WTC11 (cell line): ENCODE results near the gene ABCB1. TPM values are rescaled to one million over a fixed set of nuclear protein-coding genes. Genes with fewer than 3 reads are reported as not detected.

ENCODE experiments used
- ATAC-seq: fragments of 200-7000 bp; cut with Tn5 transposase; 2 replicates; pipeline ENCODE4 v1.10.0; 2021; ENCODE audit warnings: mild to moderate bottlenecking, moderate library complexity
- CTCF ChIA-PET: fragments of 300-600 bp; sonication (Branson Sonifier 250); formaldehyde crosslinking; loops from one replicate; lab custom pipeline; 2021; ENCODE audit warnings: antibody characterized with exemption; lab: Charles Lee
- POLR2A ChIA-PET: fragments of 350-600 bp; sonication (Branson Sonifier 250); formaldehyde crosslinking; loops from one replicate; lab custom pipeline; 2021; ENCODE audit warnings: antibody characterized with exemption; lab: Charles Lee
- DNase-seq: peaks from one replicate; pipeline ENCODE4 v3.0.0; 2021; ENCODE audit warnings: low spot score
- H3K27ac Mint-ChIP-seq: 2 replicates; pipeline ENCODE4 v1.8.0; 2021; ENCODE audit warnings: mixed read lengths
- H3K27me3 Mint-ChIP-seq: 2 replicates; pipeline ENCODE4 v1.8.0; 2021; ENCODE audit warnings: low read depth, mild to moderate bottlenecking, moderate library complexity, mixed read lengths
- H3K36me3 Mint-ChIP-seq: 2 replicates; pipeline ENCODE4 v1.8.0; 2021; ENCODE audit warnings: mixed read lengths
- H3K4me1 Mint-ChIP-seq: 2 replicates; pipeline ENCODE4 v1.8.0; 2022; ENCODE audit warnings: mixed read lengths
- H3K4me3 Mint-ChIP-seq: 2 replicates; pipeline ENCODE4 v1.8.0; 2021; ENCODE audit warnings: mild to moderate bottlenecking, moderate library complexity, mixed read lengths
- H3K9me3 Mint-ChIP-seq: 2 replicates; pipeline ENCODE4 v1.8.0; 2021; ENCODE audit warnings: mixed read lengths
- ATF6 ChIP-seq: sonication (generic); formaldehyde crosslinking; IDR thresholded peaks from 2 replicates; pipeline ENCODE4 v1.8.1; 2023; ENCODE audit warnings: mild to moderate bottlenecking, missing genetic modification reagents
- FOXK1 ChIP-seq: sonication (generic); formaldehyde crosslinking; IDR thresholded peaks from 2 replicates; pipeline ENCODE4 v1.8.0; 2022; ENCODE audit warnings: mild to moderate bottlenecking, moderate library complexity, missing genetic modification reagents
- FOXP1 ChIP-seq: sonication (generic); formaldehyde crosslinking; IDR thresholded peaks from 2 replicates; pipeline ENCODE4 v1.8.0; 2022; ENCODE audit warnings: missing genetic modification reagents, mild to moderate bottlenecking, moderate library complexity, borderline replicate concordance
- GTF2I ChIP-seq: fragments of 250-450 bp; sonication (Bioruptor Pico); conservative IDR thresholded peaks from 2 replicates; pipeline ENCODE4 v1.4.0; 2021; ENCODE audit warnings: mild to moderate bottlenecking
- NFATC4 ChIP-seq: fragments of 250-450 bp; sonication (Bioruptor Pico); IDR thresholded peaks from 2 replicates; pipeline ENCODE4 v1.9.0; 2021; ENCODE audit warnings: mild to moderate bottlenecking
- NFE2L1 ChIP-seq: sonication (generic); formaldehyde crosslinking; IDR thresholded peaks from 2 replicates; pipeline ENCODE4 v1.8.1; 2023; ENCODE audit warnings: missing genetic modification reagents
- PRRX2 ChIP-seq: fragments of 250-450 bp; sonication (Bioruptor Pico); IDR thresholded peaks from 2 replicates; pipeline ENCODE4 v1.8.0; 2021; ENCODE audit warnings: mild to moderate bottlenecking
- SMAD4 ChIP-seq: sonication (generic); formaldehyde crosslinking; IDR thresholded peaks from 2 replicates; pipeline ENCODE4 v1.8.0; 2022; ENCODE audit warnings: mild to moderate bottlenecking, missing genetic modification reagents
- SOX15 ChIP-seq: fragments of 250-450 bp; sonication (Bioruptor Pico); IDR thresholded peaks from 2 replicates; pipeline ENCODE4 v1.9.0; 2021; ENCODE audit warnings: mild to moderate bottlenecking
- SP1 ChIP-seq: sonication (generic); formaldehyde crosslinking; conservative IDR thresholded peaks from 2 replicates; pipeline ENCODE4 v1.8.1; 2022; ENCODE audit warnings: missing genetic modification reagents
- ZNF121 ChIP-seq: sonication (generic); formaldehyde crosslinking; IDR thresholded peaks from 2 replicates; pipeline ENCODE4 v1.8.0; 2023; ENCODE audit warnings: missing genetic modification reagents
- ZNF219 ChIP-seq: sonication (generic); formaldehyde crosslinking; IDR thresholded peaks from 2 replicates; pipeline ENCODE4 v1.8.0; 2023; ENCODE audit warnings: missing genetic modification reagents, mild to moderate bottlenecking, borderline replicate concordance
- ZNF232 ChIP-seq: sonication (generic); formaldehyde crosslinking; IDR thresholded peaks from 2 replicates; pipeline ENCODE4 v1.8.0; 2022; ENCODE audit warnings: mild to moderate bottlenecking, missing genetic modification reagents
- ZNF263 ChIP-seq: sonication (generic); formaldehyde crosslinking; IDR thresholded peaks from 2 replicates; pipeline ENCODE4 v1.8.1; 2022; ENCODE audit warnings: low read depth, mild to moderate bottlenecking, moderate library complexity, missing genetic modification reagents
- ZNF396 ChIP-seq: fragments of 250-450 bp; sonication (Bioruptor Pico); IDR thresholded peaks from 2 replicates; pipeline ENCODE4 v1.8.0; 2021; ENCODE audit warnings: mild to moderate bottlenecking, moderate library complexity, borderline replicate concordance
- total RNA-seq: library from RNA; stranded (reverse); gene quantifications from 3 replicates; pipeline ENCODE4 v1.2.3, GENCODE V29; 2021
- TF ChIP-seq, protein P1 (sequence below): sonication (generic); formaldehyde crosslinking; IDR thresholded peaks from 2 replicates; pipeline ENCODE4 v1.8.1; 2023; ENCODE audit warnings: mild to moderate bottlenecking, moderate library complexity, missing genetic modification reagents
- TF ChIP-seq, protein P2 (sequence below): sonication (generic); formaldehyde crosslinking; conservative IDR thresholded peaks from 2 replicates; pipeline ENCODE4 v1.8.1; 2023; ENCODE audit warnings: mild to moderate bottlenecking, low read depth, missing genetic modification reagents, moderate library complexity
- TF ChIP-seq, protein P3 (sequence below): sonication (generic); formaldehyde crosslinking; IDR thresholded peaks from 2 replicates; pipeline ENCODE4 v1.8.1; 2023; ENCODE audit warnings: mild to moderate bottlenecking, missing genetic modification reagents, borderline replicate concordance

ABCB1 gene
- total RNA-seq, 1 experiment from 2014 or later = 0.94 TPM

DNA sequence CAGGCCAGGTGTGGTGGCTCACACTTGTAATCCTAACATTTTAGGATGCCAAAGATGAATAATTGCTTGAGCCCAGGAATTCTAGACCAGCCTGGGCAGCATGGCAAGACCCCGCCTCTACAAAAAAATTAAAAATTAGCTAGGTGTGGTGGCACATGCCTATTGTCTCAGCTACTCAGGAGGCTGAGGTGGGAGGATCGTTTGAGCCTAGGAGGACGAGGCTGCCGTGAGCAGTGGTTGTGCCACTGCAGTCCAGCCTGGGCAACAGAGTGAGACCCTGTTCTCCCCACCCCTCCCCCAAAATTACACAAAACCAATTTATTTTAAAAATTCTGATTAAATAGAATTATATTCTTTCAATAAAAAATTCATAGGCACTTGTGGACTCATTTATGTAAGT, 39.0 kb downstream of the ABCB1 start (continued):
- no peak for TF ChIP-seq SP1

DNA sequence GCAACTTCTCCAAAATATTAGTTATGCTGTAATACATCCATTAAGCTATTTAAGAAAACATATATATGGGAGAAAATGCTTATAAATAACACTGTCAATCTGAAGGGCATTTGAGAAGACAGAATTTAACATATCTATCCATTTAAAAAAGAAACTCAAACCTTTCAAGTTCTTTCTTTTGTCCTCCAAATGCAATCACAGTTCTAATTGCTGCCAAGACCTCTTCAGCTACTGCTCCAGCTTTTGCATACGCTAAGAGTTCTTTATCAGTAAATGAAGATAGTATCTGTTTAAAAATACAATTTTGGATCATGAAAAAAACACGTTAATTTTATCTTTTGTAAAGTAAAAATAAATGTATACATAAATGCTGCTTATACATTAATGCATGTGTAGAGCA, 39.6 kb downstream of the ABCB1 start:
- Mint-ChIP-seq H3K9me3 (no peaks in the 10 kb centered on the region), H3K36me3 (no peaks in the 10 kb centered on the region), H3K4me3 (no peak overlapping the region; the same call in 1 of the 2 replicates), H3K27me3 (no peaks in the 10 kb centered on the region), H3K27ac (no peak overlapping the region), H3K4me1 (peaks cover 35% of the 10 kb centered on the region)
- ChIA-PET POLR2A (no interaction called here), CTCF (interaction anchor here (1.1 kb wide), 1 partner anchor 96 kb away, joined by 4 read pairs; no protein-coding TSS in a partner anchor)
- ATAC-seq = peak; percentile 34
- no peak for TF ChIP-seq ZNF121 (CRISPR knock-in tag)
- TF ChIP-seq SMAD4 (CRISPR knock-in tag) = no peak
- no peak for TF ChIP-seq NFATC4 (CRISPR knock-in tag)
- TF ChIP-seq SOX15 (CRISPR knock-in tag) = no peak
- no peak for TF ChIP-seq FOXK1
- TF ChIP-seq, protein P1, sequence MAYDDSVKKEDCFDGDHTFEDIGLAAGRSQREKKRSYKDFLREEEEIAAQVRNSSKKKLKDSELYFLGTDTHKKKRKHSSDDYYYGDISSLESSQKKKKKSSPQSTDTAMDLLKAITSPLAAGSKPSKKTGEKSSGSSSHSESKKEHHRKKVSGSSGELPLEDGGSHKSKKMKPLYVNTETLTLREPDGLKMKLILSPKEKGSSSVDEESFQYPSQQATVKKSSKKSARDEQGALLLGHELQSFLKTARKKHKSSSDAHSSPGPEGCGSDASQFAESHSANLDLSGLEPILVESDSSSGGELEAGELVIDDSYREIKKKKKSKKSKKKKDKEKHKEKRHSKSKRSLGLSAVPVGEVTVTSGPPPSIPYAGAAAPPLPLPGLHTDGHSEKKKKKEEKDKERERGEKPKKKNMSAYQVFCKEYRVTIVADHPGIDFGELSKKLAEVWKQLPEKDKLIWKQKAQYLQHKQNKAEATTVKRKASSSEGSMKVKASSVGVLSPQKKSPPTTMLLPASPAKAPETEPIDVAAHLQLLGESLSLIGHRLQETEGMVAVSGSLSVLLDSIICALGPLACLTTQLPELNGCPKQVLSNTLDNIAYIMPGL (CRISPR knock-in tag) = no peak
- TF ChIP-seq ZNF396 (CRISPR knock-in tag) = no peak
- TF ChIP-seq ZNF232 = no peak
- no peak for TF ChIP-seq GTF2I (CRISPR knock-in tag)
- TF ChIP-seq, protein P2, sequence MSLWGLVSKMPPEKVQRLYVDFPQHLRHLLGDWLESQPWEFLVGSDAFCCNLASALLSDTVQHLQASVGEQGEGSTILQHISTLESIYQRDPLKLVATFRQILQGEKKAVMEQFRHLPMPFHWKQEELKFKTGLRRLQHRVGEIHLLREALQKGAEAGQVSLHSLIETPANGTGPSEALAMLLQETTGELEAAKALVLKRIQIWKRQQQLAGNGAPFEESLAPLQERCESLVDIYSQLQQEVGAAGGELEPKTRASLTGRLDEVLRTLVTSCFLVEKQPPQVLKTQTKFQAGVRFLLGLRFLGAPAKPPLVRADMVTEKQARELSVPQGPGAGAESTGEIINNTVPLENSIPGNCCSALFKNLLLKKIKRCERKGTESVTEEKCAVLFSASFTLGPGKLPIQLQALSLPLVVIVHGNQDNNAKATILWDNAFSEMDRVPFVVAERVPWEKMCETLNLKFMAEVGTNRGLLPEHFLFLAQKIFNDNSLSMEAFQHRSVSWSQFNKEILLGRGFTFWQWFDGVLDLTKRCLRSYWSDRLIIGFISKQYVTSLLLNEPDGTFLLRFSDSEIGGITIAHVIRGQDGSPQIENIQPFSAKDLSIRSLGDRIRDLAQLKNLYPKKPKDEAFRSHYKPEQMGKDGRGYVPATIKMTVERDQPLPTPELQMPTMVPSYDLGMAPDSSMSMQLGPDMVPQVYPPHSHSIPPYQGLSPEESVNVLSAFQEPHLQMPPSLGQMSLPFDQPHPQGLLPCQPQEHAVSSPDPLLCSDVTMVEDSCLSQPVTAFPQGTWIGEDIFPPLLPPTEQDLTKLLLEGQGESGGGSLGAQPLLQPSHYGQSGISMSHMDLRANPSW (CRISPR knock-in tag) = no peak
- TF ChIP-seq NFE2L1 (CRISPR knock-in tag) = no peak
- no peak for TF ChIP-seq ZNF219 (CRISPR knock-in tag)
- TF ChIP-seq PRRX2 (CRISPR knock-in tag) = no peak
- TF ChIP-seq, protein P3, sequence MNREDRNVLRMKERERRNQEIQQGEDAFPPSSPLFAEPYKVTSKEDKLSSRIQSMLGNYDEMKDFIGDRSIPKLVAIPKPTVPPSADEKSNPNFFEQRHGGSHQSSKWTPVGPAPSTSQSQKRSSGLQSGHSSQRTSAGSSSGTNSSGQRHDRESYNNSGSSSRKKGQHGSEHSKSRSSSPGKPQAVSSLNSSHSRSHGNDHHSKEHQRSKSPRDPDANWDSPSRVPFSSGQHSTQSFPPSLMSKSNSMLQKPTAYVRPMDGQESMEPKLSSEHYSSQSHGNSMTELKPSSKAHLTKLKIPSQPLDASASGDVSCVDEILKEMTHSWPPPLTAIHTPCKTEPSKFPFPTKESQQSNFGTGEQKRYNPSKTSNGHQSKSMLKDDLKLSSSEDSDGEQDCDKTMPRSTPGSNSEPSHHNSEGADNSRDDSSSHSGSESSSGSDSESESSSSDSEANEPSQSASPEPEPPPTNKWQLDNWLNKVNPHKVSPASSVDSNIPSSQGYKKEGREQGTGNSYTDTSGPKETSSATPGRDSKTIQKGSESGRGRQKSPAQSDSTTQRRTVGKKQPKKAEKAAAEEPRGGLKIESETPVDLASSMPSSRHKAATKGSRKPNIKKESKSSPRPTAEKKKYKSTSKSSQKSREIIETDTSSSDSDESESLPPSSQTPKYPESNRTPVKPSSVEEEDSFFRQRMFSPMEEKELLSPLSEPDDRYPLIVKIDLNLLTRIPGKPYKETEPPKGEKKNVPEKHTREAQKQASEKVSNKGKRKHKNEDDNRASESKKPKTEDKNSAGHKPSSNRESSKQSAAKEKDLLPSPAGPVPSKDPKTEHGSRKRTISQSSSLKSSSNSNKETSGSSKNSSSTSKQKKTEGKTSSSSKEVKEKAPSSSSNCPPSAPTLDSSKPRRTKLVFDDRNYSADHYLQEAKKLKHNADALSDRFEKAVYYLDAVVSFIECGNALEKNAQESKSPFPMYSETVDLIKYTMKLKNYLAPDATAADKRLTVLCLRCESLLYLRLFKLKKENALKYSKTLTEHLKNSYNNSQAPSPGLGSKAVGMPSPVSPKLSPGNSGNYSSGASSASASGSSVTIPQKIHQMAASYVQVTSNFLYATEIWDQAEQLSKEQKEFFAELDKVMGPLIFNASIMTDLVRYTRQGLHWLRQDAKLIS (CRISPR knock-in tag) = no peak
- TF ChIP-seq ATF6 (CRISPR knock-in tag) = no peak
- TF ChIP-seq FOXP1 (CRISPR knock-in tag) = no peak
- TF ChIP-seq ZNF263 (CRISPR knock-in tag) = no peak
- DNase-seq = no peak
